H9 (cell line): ENCODE data around the gene SFMBT1. TPM values are rescaled to one million over a fixed set of nuclear protein-coding genes. Genes with fewer than 3 reads are reported as not detected.

Experiments
- DNase-seq: peaks from one replicate; pipeline ENCODE4 v3.0.0-alpha.2; 2017
- H2AFZ ChIP-seq: one replicate; pipeline ENCODE4 v1.6.1; 2013; ENCODE audit warnings: mild to moderate bottlenecking, low read length, control low read depth, moderate library complexity
- H2AK5ac ChIP-seq: 2 replicates; pipeline ENCODE4 v1.6.1; 2013; ENCODE audit warnings: low read length, control low read depth, mixed read lengths; ENCODE audit not compliant: insufficient read length
- H2BK120ac ChIP-seq: one replicate; pipeline ENCODE4 v1.6.1; 2013; ENCODE audit warnings: low read depth, mild to moderate bottlenecking, low read length, control low read depth, inconsistent platforms; ENCODE audit not compliant: poor library complexity, severe bottlenecking
- H2BK12ac ChIP-seq: 2 replicates; pipeline ENCODE4 v1.6.1; 2013; ENCODE audit warnings: low read length, control low read depth, mixed read lengths, low read depth; ENCODE audit not compliant: insufficient read length
- H2BK15ac ChIP-seq: 2 replicates; pipeline ENCODE4 v1.6.1; 2013; ENCODE audit warnings: low read depth, low read length, control low read depth
- H2BK20ac ChIP-seq: one replicate; pipeline ENCODE4 v1.6.1; 2013; ENCODE audit warnings: low read depth, mild to moderate bottlenecking, low read length, control low read depth, inconsistent platforms; ENCODE audit not compliant: poor library complexity, severe bottlenecking
- H2BK5ac ChIP-seq: 2 replicates; pipeline ENCODE4 v1.6.1; 2013; ENCODE audit warnings: low read length, control low read depth, mixed read lengths; ENCODE audit not compliant: insufficient read length
- H3K14ac ChIP-seq: 2 replicates; pipeline ENCODE4 v1.6.1; 2013; ENCODE audit warnings: low read length, control low read depth; ENCODE audit not compliant: insufficient read depth
- H3K18ac ChIP-seq: 2 replicates; pipeline ENCODE4 v1.6.1; 2013; ENCODE audit warnings: low read depth, mild to moderate bottlenecking, mixed read lengths, low read length, control low read depth; ENCODE audit not compliant: insufficient read length
- H3K23ac ChIP-seq: 2 replicates; pipeline ENCODE4 v1.6.1; 2013; ENCODE audit warnings: low read length, control low read depth, mixed read lengths, low read depth; ENCODE audit not compliant: insufficient read length
- H3K23me2 ChIP-seq: 2 replicates; pipeline ENCODE4 v1.6.1; 2013; ENCODE audit warnings: low read depth, mild to moderate bottlenecking, mixed read lengths, low read length, control low read depth; ENCODE audit not compliant: insufficient read length, poor library complexity, severe bottlenecking
- H3K27ac ChIP-seq: 2 replicates; pipeline ENCODE4 v1.5.1; 2013; ENCODE audit warnings: low read length, control low read depth, mixed read lengths, low read depth; ENCODE audit not compliant: insufficient read length
- H3K27me3 ChIP-seq: 2 replicates; pipeline ENCODE4 v1.6.1; 2013; ENCODE audit warnings: low read length, control low read depth, inconsistent platforms; ENCODE audit not compliant: insufficient read depth
- H3K4ac ChIP-seq: 2 replicates; pipeline ENCODE4 v1.6.1; 2013; ENCODE audit warnings: low read depth, mild to moderate bottlenecking, control low read depth, inconsistent platforms, low read length, moderate library complexity
- H3K4me1 ChIP-seq: 2 replicates; pipeline ENCODE4 v1.6.1; 2013; ENCODE audit warnings: low read length, control low read depth, inconsistent platforms; ENCODE audit not compliant: insufficient read depth
- H3K4me2 ChIP-seq: 2 replicates; pipeline ENCODE4 v1.6.1; 2013; ENCODE audit warnings: low read length, control low read depth, mixed read lengths; ENCODE audit not compliant: insufficient read length, insufficient read depth
- H3K56ac ChIP-seq: 2 replicates; pipeline ENCODE4 v1.6.1; 2013; ENCODE audit warnings: low read depth, mild to moderate bottlenecking, mixed read lengths, low read length, control low read depth; ENCODE audit not compliant: insufficient read length
- H3K79me1 ChIP-seq: 2 replicates; pipeline ENCODE4 v1.6.1; 2013; ENCODE audit warnings: low read depth, mild to moderate bottlenecking, moderate library complexity, low read length, control low read depth, inconsistent platforms; ENCODE audit not compliant: insufficient read depth, poor library complexity, severe bottlenecking
- H3K79me2 ChIP-seq: 2 replicates; pipeline ENCODE4 v1.6.1; 2013; ENCODE audit warnings: low read length, control low read depth, inconsistent platforms; ENCODE audit not compliant: insufficient read depth
- H3K9ac ChIP-seq: 2 replicates; pipeline ENCODE4 v1.6.1; 2013; ENCODE audit warnings: low read length, control low read depth, mixed read lengths; ENCODE audit not compliant: insufficient read length; ENCODE audit errors: extremely low read depth
- H3K9me3 ChIP-seq: one replicate; pipeline ENCODE4 v1.6.1; 2013; ENCODE audit warnings: low read depth, low read length, inconsistent platforms; ENCODE audit not compliant: control insufficient read depth
- H3T11ph ChIP-seq: one replicate; pipeline ENCODE4 v1.6.1; 2013; ENCODE audit warnings: mild to moderate bottlenecking, low read length, control low read depth, inconsistent platforms
- H4K20me1 ChIP-seq: one replicate; pipeline ENCODE4 v1.6.1; 2013; ENCODE audit not compliant: control insufficient read depth, insufficient read length, insufficient read depth
- H4K5ac ChIP-seq: 2 replicates; pipeline ENCODE4 v1.6.1; 2013; ENCODE audit warnings: low read depth, mild to moderate bottlenecking, mixed read lengths, low read length, control low read depth; ENCODE audit not compliant: insufficient read length
- H4K8ac ChIP-seq: replicated peaks from 2 replicates; pipeline ENCODE4 v1.6.1; 2013; ENCODE audit warnings: low read length, control low read depth, mixed read lengths, low read depth; ENCODE audit not compliant: insufficient read length
- H4K91ac ChIP-seq: 2 replicates; pipeline ENCODE4 v1.6.1; 2013; ENCODE audit warnings: low read depth, mild to moderate bottlenecking, moderate library complexity, mixed read lengths, low read length, control low read depth; ENCODE audit not compliant: insufficient read length
- H3K27ac Mint-ChIP-seq, 3 experiments: 2 replicates in 2 of 3; 3 replicates in 1 of 3; pipeline ENCODE4 v1.8.0; 2020 to 2021; ENCODE audit warnings: mixed read lengths in 3 of 3, mild to moderate bottlenecking in 1 of 3, moderate library complexity in 1 of 3
- H3K27me3 Mint-ChIP-seq: 2 replicates; pipeline ENCODE4 v1.8.0; 2021; ENCODE audit warnings: low read depth, mild to moderate bottlenecking, moderate library complexity, mixed read lengths
- H3K36me3 Mint-ChIP-seq, 3 experiments: 2 replicates in 2 of 3; 3 replicates in 1 of 3; pipeline ENCODE4 v1.8.0; 2020 to 2021; ENCODE audit warnings: low read depth in 3 of 3, mixed read lengths in 3 of 3; ENCODE audit not compliant: insufficient read depth in 1 of 3
- H3K4me1 Mint-ChIP-seq, 2 experiments: 2 replicates each; pipeline ENCODE4 v1.8.0; 2020; ENCODE audit warnings: mixed read lengths in 2 of 2
- H3K4me3 Mint-ChIP-seq, 2 experiments: 2 replicates in 1 of 2; 3 replicates in 1 of 2; pipeline ENCODE4 v1.8.0; 2020 to 2021; ENCODE audit warnings: mild to moderate bottlenecking in 2 of 2, mixed read lengths in 2 of 2, moderate library complexity in 1 of 2
- H3K9me3 Mint-ChIP-seq, 2 experiments: 2 replicates in 1 of 2; 3 replicates in 1 of 2; pipeline ENCODE4 v1.8.0; 2020; ENCODE audit warnings: mild to moderate bottlenecking in 2 of 2, mixed read lengths in 2 of 2, moderate library complexity in 1 of 2
- WGBS: extraction: QIAGEN DNeasy Blood & Tissue Kit; methylation state at CpG from one replicate; pipeline ENCODE4 v1.1.7; 2013; ENCODE audit warnings: missing lambda C conversion rate, low lambda C conversion rate, mixed read lengths; ENCODE audit not compliant: insufficient read length; ENCODE audit errors: extremely low coverage; 5-methylcytosine and 5-hydroxymethylcytosine counted together
- total RNA-seq: library from RNA; stranded (reverse); gene quantifications from 2 replicates; pipeline ENCODE4 v1.2.1, GENCODE V29; 2021
- TF ChIP-seq, protein P1 (sequence below): fragments of 200-600 bp; sonication (generic); conservative IDR thresholded peaks from 3 replicates; pipeline ENCODE4 v1.8.0; 2021; ENCODE audit warnings: antibody characterized with exemption, mild to moderate bottlenecking

The SFMBT1 gene
- total RNA-seq, 1 experiment from 2014 or later: 15.3 TPM

DNA sequence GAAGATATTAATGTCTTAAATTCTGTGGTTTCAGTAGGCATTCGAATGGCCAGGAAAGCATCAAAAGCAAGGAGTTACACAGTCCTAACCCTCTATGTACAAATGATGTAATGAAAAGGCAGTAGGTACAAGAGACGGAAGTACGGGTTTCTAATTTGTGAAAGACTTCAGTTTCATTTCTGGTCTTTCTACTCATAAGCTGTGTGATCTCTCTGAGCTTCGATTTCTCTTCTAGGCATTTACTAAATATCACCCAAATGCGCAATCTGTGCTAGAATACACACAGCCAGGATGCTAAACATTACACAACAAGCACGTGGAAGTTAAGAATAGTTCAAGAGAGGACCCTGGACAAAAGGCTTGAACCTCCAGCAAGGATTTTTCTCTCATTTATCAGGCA lies 130.6 kb downstream of the SFMBT1 start:
- Histone ChIP-seq H3K27ac (no peak overlapping the region), H2BK120ac (no peak overlapping the region), H3K79me1 (no peaks in the 10 kb centered on the region), H4K8ac (no peak overlapping the region), H2BK12ac (no peak overlapping the region), H2AK5ac (no peak overlapping the region), H3K23ac (no peak overlapping the region), H3K79me2 (no peaks in the 10 kb centered on the region), H3K4me1 (no peaks in the 10 kb centered on the region), H3K4me2 (no peak overlapping the region), H3K14ac (no peak overlapping the region), H4K5ac (no peak overlapping the region), H3K9ac (no peak overlapping the region), H2BK15ac (no peak overlapping the region), H2BK20ac (no peak overlapping the region), H3K4ac (no peak overlapping the region), H2BK5ac (no peak overlapping the region), H3K9me3 (no peaks in the 10 kb centered on the region), H3K23me2 (no peaks in the 10 kb centered on the region), H3T11ph (no peak overlapping the region), H2AFZ (no peak overlapping the region), H4K20me1 (no peaks in the 10 kb centered on the region), H3K27me3 (no peaks in the 10 kb centered on the region), H4K91ac (no peak overlapping the region), H3K56ac (no peak overlapping the region), H3K18ac (no peak overlapping the region)
- Mint-ChIP-seq H3K4me1 (no peaks in the 10 kb centered on the region), H3K4me3 (no peak overlapping the region), H3K27me3 (no peaks in the 10 kb centered on the region), H3K9me3 (no peaks in the 10 kb centered on the region), H3K27ac (no peak overlapping the region), H3K36me3 (peaks cover 10 to 26% (median 23%) of the 10 kb centered on the region in 3 experiments; a peak in 6 of 7 replicates)
- no CpG with 5 or more reads among the region's 6 CpGs for WGBS
- no peak for DNase-seq
- TF ChIP-seq, protein P1, sequence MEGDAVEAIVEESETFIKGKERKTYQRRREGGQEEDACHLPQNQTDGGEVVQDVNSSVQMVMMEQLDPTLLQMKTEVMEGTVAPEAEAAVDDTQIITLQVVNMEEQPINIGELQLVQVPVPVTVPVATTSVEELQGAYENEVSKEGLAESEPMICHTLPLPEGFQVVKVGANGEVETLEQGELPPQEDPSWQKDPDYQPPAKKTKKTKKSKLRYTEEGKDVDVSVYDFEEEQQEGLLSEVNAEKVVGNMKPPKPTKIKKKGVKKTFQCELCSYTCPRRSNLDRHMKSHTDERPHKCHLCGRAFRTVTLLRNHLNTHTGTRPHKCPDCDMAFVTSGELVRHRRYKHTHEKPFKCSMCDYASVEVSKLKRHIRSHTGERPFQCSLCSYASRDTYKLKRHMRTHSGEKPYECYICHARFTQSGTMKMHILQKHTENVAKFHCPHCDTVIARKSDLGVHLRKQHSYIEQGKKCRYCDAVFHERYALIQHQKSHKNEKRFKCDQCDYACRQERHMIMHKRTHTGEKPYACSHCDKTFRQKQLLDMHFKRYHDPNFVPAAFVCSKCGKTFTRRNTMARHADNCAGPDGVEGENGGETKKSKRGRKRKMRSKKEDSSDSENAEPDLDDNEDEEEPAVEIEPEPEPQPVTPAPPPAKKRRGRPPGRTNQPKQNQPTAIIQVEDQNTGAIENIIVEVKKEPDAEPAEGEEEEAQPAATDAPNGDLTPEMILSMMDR: no peak
